ENCODE results near the gene UTP4. TPM values are rescaled to one million over a fixed set of nuclear protein-coding genes. Genes with fewer than 3 reads are reported as not detected.
A peak's percentile ranks its signal among the peaks of the same experiment; 100 is the strongest.

The UTP4 gene
- total RNA-seq, 1 donor from 2014 or later, result 34.9 TPM

GRCh38 chr16:69150146-69150865, 17.9 kb downstream of the UTP4 start:
- TF ChIP-seq CTCF (IDR thresholded peaks at IDR 0.05) (peak; percentile 53 to 87 (median 61)), POLR2AphosphoS5 (IDR thresholded peaks at IDR 0.05; ENCODE audit: insufficient read depth in 1 of 2, low read depth in 1 of 2) (no peak)
- no peak for DNase-seq (ENCODE audit: extremely low spot score in 2 of 2)
- H3K4me3 ChIP-seq, result no peak overlapping the region
- peak overlapping the region; percentile 9 for H3K27ac ChIP-seq
- no peaks in the 10 kb centered on the region for H3K4me1 ChIP-seq
- intact Hi-C loops (cut with DNase I), result loop anchor here (5.0 kb wide), 2 partner anchors 137 to 1648 kb away; no protein-coding TSS in a partner anchor
- peaks cover 0 to 60% of the 10 kb centered on the region in 2 donors for H3K36me3 ChIP-seq
- H3K9me3 ChIP-seq, result no peaks in the 10 kb centered on the region
- no peaks in the 10 kb centered on the region for H3K27me3 ChIP-seq

- intact Hi-C loops (cut with DNase I), result no loop called here
Observed at GRCh38 chr16:69157196-69157595, 24.7 kb downstream of the UTP4 start.

GRCh38 chr16:69160192-69160591, 27.7 kb downstream of the UTP4 start:
- H3K36me3 ChIP-seq, result peaks cover 3 to 58% of the 10 kb centered on the region in 2 donors
- no peak overlapping the region for H3K4me3 ChIP-seq
- no peaks in the 10 kb centered on the region for H3K9me3 ChIP-seq
- intact Hi-C loops (cut with DNase I), result no loop called here
- H3K27me3 ChIP-seq, result no peaks in the 10 kb centered on the region
- no peak for DNase-seq (ENCODE audit: extremely low spot score in 2 of 2)
- no peak overlapping the region for H3K27ac ChIP-seq
- TF ChIP-seq POLR2A (IDR thresholded peaks at IDR 0.05), result no peak
- no peak for TF ChIP-seq CTCF (IDR thresholded peaks at IDR 0.05)
- no peak for TF ChIP-seq POLR2AphosphoS5 (IDR thresholded peaks at IDR 0.05; ENCODE audit: insufficient read depth in 1 of 2, low read depth in 1 of 2)
- H3K4me1 ChIP-seq, result no peaks in the 10 kb centered on the region

More at GRCh38 chr16:69157196-69157595, 24.7 kb downstream of the UTP4 start:
- Histone ChIP-seq H3K4me3 (no peak overlapping the region), H3K36me3 (peaks cover 3 to 78% of the 10 kb centered on the region in 2 donors), H3K9me3 (no peaks in the 10 kb centered on the region), H3K27me3 (no peaks in the 10 kb centered on the region), H3K4me1 (no peaks in the 10 kb centered on the region), H3K27ac (no peak overlapping the region)
- DNase-seq (ENCODE audit: extremely low spot score in 2 of 2), result no peak
- TF ChIP-seq POLR2A (IDR thresholded peaks at IDR 0.05) (no peak), POLR2AphosphoS5 (IDR thresholded peaks at IDR 0.05; ENCODE audit: insufficient read depth in 1 of 2, low read depth in 1 of 2) (no peak), CTCF (IDR thresholded peaks at IDR 0.05) (no peak)

GRCh38 chr16:69165584-69165983, 33.1 kb downstream of the UTP4 start:
- DNase-seq (ENCODE audit: extremely low spot score in 2 of 2), result no peak
- Histone ChIP-seq H3K36me3 (peaks cover 0 to 55% of the 10 kb centered on the region in 2 donors), H3K27ac (no peak overlapping the region), H3K9me3 (no peaks in the 10 kb centered on the region), H3K4me3 (no peak overlapping the region), H3K4me1 (no peaks in the 10 kb centered on the region), H3K27me3 (no peaks in the 10 kb centered on the region)
- TF ChIP-seq CTCF (IDR thresholded peaks at IDR 0.05) (no peak), POLR2A (IDR thresholded peaks at IDR 0.05) (no peak), POLR2AphosphoS5 (IDR thresholded peaks at IDR 0.05; ENCODE audit: insufficient read depth in 1 of 2, low read depth in 1 of 2) (no peak)
- intact Hi-C loops (cut with DNase I), result no loop called here

- Histone ChIP-seq H3K27ac (no peak overlapping the region), H3K36me3 (peaks cover 0 to 48% of the 10 kb centered on the region in 2 donors), H3K4me1 (peaks cover 5% of the 10 kb centered on the region), H3K27me3 (no peaks in the 10 kb centered on the region), H3K4me3 (no peak overlapping the region), H3K9me3 (no peaks in the 10 kb centered on the region)
- DNase-seq (ENCODE audit: extremely low spot score in 2 of 2), result no peak
- no peak for TF ChIP-seq CTCF (IDR thresholded peaks at IDR 0.05)
- TF ChIP-seq POLR2AphosphoS5 (IDR thresholded peaks at IDR 0.05; ENCODE audit: insufficient read depth in 1 of 2, low read depth in 1 of 2), result no peak
- TF ChIP-seq POLR2A (IDR thresholded peaks at IDR 0.05), result no peak
- intact Hi-C loops (cut with DNase I), result no loop called here
Observed at GRCh38 chr16:69166221-69166833, 33.9 kb downstream of the UTP4 start.
